A673 (cell line): ENCODE results near the gene TNFAIP2. TPM values are rescaled to one million over a fixed set of nuclear protein-coding genes. Genes with fewer than 3 reads are reported as not detected.

Source experiments
- BruUV-seq: library from RNA; stranded (reverse); fragments of 400-500 nt; replicated peaks from 2 replicates; lab custom pipeline; 2021; lab: Mats Ljungman, UMichigan
- CTCF ChIA-PET: fragments of 300-600 bp; sonication (Branson Sonifier 250); formaldehyde crosslinking; loops from one replicate; lab custom pipeline; 2022; ENCODE audit warnings: antibody characterized with exemption; lab: Charles Lee
- POLR2A ChIA-PET: fragments of 300-600 bp; sonication (Branson Sonifier 250); formaldehyde crosslinking; loops from one replicate; lab custom pipeline; 2022; ENCODE audit warnings: antibody characterized with exemption; ENCODE audit not compliant: low non-redundant PET; lab: Charles Lee
- DNase-seq: peaks from one replicate; pipeline ENCODE4 v3.0.0-alpha.2; 2015; ENCODE audit warnings: low spot score
- H3K27ac ChIP-seq: fragments of 200-600 bp; sonication (generic); 2 replicates; pipeline ENCODE4 v1.5.1; 2016; ENCODE audit warnings: mixed run types, low read depth, mild to moderate bottlenecking, mixed read lengths, antibody characterized with exemption, low read length; ENCODE audit not compliant: poor library complexity, severe bottlenecking
- H3K27me3 ChIP-seq: fragments of 200-600 bp; sonication (generic); replicated peaks from 2 replicates; pipeline ENCODE4 v1.6.1; 2017; ENCODE audit warnings: mixed run types, low read depth, mild to moderate bottlenecking, mixed read lengths, antibody characterized with exemption, low read length; ENCODE audit not compliant: insufficient read depth, poor library complexity
- H3K36me3 ChIP-seq: fragments of 200-600 bp; sonication (generic); 2 replicates; pipeline ENCODE4 v1.6.1; 2016; ENCODE audit warnings: mixed run types, mild to moderate bottlenecking, mixed read lengths, antibody characterized with exemption, low read length; ENCODE audit not compliant: insufficient read depth, poor library complexity, severe bottlenecking
- H3K4me1 ChIP-seq: fragments of 200-600 bp; sonication (generic); 2 replicates; pipeline ENCODE4 v1.6.1; 2017; ENCODE audit warnings: mixed run types, mild to moderate bottlenecking, mixed read lengths, antibody characterized with exemption, low read length; ENCODE audit not compliant: insufficient read depth, poor library complexity, severe bottlenecking
- H3K4me3 ChIP-seq: fragments of 200-600 bp; sonication (generic); 2 replicates; pipeline ENCODE4 v1.5.1; 2016; ENCODE audit warnings: low read depth, mixed run types, mild to moderate bottlenecking, mixed read lengths, low read length; ENCODE audit not compliant: poor library complexity, severe bottlenecking
- H3K9me3 ChIP-seq: fragments of 200-600 bp; sonication (generic); 2 replicates; pipeline ENCODE4 v1.6.1; 2016; ENCODE audit warnings: mixed run types, low read depth, mild to moderate bottlenecking, mixed read lengths, antibody characterized with exemption, low read length; ENCODE audit not compliant: poor library complexity, severe bottlenecking
- CTCF ChIP-seq: fragments of 300-800, 200-600 bp; sonication (generic); conservative IDR thresholded peaks from 2 replicates; pipeline ENCODE4 v1.5.1; 2017; ENCODE audit warnings: low read depth, mild to moderate bottlenecking, antibody characterized with exemption, low read length, moderate library complexity, mixed read lengths
- EZH2 ChIP-seq: fragments of 200-600 bp; sonication (generic); IDR thresholded peaks from 2 replicates; pipeline ENCODE4 v1.6.1; 2017; ENCODE audit warnings: borderline replicate concordance, low read depth, mild to moderate bottlenecking, mixed read lengths, antibody characterized with exemption, low read length; ENCODE audit not compliant: poor library complexity, severe bottlenecking
- intact Hi-C: fragments of 100-400 bp; cut with micrococcal nuclease; formaldehyde crosslinking; loops from one replicate; pipeline ENCODE4 v1.10.0; 2022; ENCODE audit not compliant: unreplicated experiment
- total RNA-seq: library from RNA; stranded (reverse); gene quantifications from 2 replicates; pipeline ENCODE4 v1.2.3, GENCODE V29; 2021

TNFAIP2 gene
- total RNA-seq, 1 experiment from 2014 or later, result 5.5 TPM

DNA sequence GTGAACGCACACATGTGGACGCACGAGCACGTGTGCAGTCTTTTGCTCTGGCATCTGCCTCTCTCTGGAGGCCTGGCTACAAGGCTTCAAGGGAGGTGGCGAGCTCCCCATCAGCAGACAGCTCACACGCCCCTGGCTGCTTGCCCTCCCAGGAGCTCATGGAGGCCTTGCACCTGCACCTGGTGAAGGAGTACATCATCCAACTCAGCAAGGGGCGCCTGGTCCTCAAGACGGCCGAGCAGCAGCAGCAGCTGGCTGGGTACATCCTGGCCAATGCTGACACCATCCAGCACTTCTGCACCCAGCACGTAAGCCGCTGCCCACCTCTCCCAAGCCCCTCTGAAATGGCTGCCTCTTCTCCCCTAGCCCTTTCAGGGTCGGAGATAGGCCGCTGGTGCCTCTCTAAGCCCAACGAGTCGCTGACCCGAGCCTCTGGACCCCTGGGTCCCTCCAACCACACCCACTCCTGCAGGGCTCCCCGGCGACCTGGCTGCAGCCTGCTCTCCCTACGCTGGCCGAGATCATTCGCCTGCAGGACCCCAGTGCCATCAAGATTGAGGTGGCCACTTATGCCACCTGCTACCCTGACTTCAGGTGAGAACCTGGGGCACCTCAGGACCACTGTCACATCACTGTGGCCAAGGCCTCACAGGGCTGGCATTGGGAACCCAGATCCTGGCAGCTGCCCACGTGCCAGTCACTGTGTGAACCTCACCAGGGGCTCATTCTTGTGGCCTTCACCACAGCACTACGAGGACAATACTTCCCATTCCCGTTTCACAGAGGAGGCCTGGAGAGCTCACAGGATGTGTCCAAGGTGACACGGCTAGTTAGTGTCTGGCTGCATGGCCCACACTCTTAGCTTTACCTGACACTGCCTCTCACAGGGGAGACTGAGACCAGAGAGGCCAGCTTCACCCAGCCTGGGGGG lies 10.2 kb downstream of the TNFAIP2 start:
- DNase-seq, result no peak
- TF ChIP-seq EZH2 (no peak), CTCF (no peak)
- Histone ChIP-seq H3K36me3 (no peaks in the 10 kb centered on the region), H3K4me3 (no peak overlapping the region), H3K27ac (no peak overlapping the region), H3K27me3 (no peaks in the 10 kb centered on the region), H3K4me1 (peaks cover 12% of the 10 kb centered on the region), H3K9me3 (no peaks in the 10 kb centered on the region)
- POLR2A ChIA-PET, result no interaction called here
- intact Hi-C loops, result no loop called here
- CTCF ChIA-PET, result no interaction called here
- no TSS peak for BruUV-seq

DNA sequence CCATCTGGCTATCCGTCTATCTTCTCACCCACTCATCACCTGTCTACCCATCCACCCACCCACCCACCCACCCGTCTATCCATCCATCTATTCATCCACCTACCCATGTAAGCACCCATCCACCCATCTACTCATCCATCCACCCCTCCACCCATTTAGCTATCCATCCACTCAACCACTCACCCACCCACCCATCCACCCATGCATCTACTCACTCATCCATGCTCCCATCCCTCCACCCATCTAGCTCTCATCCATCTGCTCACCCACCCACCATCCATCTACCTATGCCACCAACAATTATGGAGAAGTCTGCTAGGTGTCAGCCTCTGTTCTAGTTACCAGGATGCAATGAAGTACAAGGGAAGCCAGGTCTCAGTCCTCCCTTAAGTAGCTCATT lies 11.1 kb downstream of the TNFAIP2 start:
- POLR2A ChIA-PET, result no interaction called here
- Histone ChIP-seq H3K9me3 (no peaks in the 10 kb centered on the region), H3K27me3 (no peaks in the 10 kb centered on the region), H3K27ac (no peak overlapping the region), H3K4me1 (peaks cover 12% of the 10 kb centered on the region), H3K4me3 (no peak overlapping the region), H3K36me3 (no peaks in the 10 kb centered on the region)
- CTCF ChIA-PET, result no interaction called here
- no TSS peak for BruUV-seq
- TF ChIP-seq CTCF (no peak), EZH2 (no peak)
- intact Hi-C loops, result no loop called here
- DNase-seq, result no peak

GRCh38 chr14:103134919-103135318 lies 11.7 kb downstream of the TNFAIP2 start:
- intact Hi-C loops, result no loop called here
- Histone ChIP-seq H3K4me3 (no peak overlapping the region), H3K27ac (no peak overlapping the region), H3K4me1 (peaks cover 12% of the 10 kb centered on the region), H3K27me3 (no peaks in the 10 kb centered on the region), H3K9me3 (no peaks in the 10 kb centered on the region), H3K36me3 (no peaks in the 10 kb centered on the region)
- no TSS peak for BruUV-seq
- ChIA-PET CTCF (no interaction called here), POLR2A (interaction anchor here (0.5 kb wide), 1 partner anchor 16 kb away, joined by 8 read pairs; no protein-coding TSS in a partner anchor)
- DNase-seq, result no peak
- TF ChIP-seq EZH2, result no peak
- TF ChIP-seq CTCF, result no peak
